ENCODE data around the gene MINAR1. TPM values are rescaled to one million over a fixed set of nuclear protein-coding genes. Genes with fewer than 3 reads are reported as not detected.

MINAR1 gene, protein sequence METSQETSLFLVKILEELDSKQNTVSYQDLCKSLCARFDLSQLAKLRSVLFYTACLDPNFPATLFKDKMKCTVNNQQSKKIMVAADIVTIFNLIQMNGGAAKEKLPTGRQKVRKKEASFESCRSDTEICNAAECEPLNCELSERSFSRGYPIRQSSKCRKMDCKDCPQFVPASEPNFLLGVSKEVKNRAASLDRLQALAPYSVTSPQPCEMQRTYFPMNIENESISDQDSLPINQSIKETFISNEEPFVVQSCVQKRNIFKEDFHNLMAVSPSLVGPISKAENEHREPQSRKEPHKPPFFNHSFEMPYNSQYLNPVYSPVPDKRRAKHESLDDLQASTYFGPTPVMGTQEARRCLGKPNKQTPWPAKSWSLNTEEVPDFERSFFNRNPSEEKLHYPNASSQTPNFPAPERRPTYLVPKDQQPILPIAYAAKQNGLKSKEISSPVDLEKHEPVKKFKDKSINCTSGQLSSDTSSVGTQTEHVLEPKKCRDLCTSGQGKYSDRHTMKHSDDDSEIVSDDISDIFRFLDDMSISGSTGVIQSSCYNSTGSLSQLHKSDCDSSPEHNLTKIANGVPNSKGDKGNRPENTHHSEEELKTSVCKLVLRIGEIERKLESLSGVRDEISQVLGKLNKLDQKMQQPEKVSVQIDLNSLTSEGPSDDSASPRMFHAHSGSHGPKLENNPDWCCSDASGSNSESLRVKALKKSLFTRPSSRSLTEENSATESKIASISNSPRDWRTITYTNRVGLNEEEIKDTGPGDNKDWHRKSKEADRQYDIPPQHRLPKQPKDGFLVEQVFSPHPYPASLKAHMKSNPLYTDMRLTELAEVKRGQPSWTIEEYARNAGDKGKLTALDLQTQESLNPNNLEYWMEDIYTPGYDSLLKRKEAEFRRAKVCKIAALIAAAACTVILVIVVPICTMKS
- total RNA-seq = 2.3 and 3.9 TPM in 2 replicates

DNA sequence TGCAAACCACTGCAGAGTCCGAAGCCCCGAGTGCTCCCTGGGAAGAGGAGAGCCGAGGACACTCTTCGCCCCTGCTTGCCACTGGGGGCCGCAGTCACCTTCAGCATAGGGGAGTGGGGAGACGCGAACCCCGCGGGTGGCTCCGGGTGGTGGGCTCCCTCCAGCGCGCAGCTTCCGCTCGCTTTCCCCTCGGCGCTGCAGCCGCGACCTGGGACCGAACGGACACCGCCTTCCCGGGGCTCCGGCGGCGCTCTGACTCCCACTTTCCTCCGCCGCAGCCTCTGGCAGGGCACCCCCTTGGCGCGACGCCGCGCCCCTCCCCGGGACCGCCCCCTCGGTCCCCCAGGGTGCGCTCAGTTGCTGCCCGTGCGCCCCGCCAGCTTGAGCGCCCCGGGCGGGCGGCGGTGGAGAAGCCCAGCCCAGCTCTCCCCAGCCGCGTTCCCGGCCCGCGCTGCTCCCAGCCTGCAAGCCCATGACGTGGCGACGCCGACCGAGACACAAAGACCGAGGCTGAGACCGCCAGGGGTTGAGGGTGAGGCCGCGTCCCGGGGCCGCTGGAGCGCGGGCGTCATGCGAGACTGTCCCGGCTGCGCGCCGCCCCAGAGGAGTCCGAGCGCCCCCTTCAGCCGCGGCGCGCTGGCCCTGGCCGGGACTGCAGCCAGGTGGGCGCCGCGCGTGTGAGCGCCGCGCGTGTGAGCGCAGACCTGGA lies at the start of gene MINAR1:
Gene MINAR1 (plus strand): TSS at position 701 of the 709 bp plus-strand sequence. CDS start 23,812 bp downstream, outside the sequence.

Other genes starting within 250 kb of the MINAR1 start
- under 0.01 and 0.87 TPM in 2 replicates for gene ANKRD34C, start 149.6 kb upstream of the MINAR1 start, total RNA-seq
- gene TMED3, start 121.2 kb upstream of the MINAR1 start, total RNA-seq = 207 and 211 TPM in 2 replicates